ENCODE measurements around the gene TCF7L2. TPM values are rescaled to one million over a fixed set of nuclear protein-coding genes. Genes with fewer than 3 reads are reported as not detected.
A peak's percentile ranks its signal among the peaks of the same experiment; 100 is the strongest.

Gene TCF7L2
- total RNA-seq, 1 donor from 2014 or later: 88.2 TPM

GRCh38 chr10:113041841-113042750, 92.0 kb downstream of the TCF7L2 start:
- Mint-ChIP-seq H3K27me3 (ENCODE audit: unreplicated experiment) (no peaks in the 10 kb centered on the region), H3K4me1 (ENCODE audit: unreplicated experiment) (peaks cover 81% of the 10 kb centered on the region), H3K9me3 (ENCODE audit: unreplicated experiment) (no peaks in the 10 kb centered on the region), H3K36me3 (ENCODE audit: unreplicated experiment) (peaks cover 38% of the 10 kb centered on the region), H3K27ac (ENCODE audit: unreplicated experiment) (peak overlapping the region; percentile 16), H3K4me3 (ENCODE audit: unreplicated experiment) (no peak overlapping the region)
- TF ChIP-seq CTCF (IDR thresholded peaks at IDR 0.05): no peak
- no peak for DNase-seq (ENCODE audit: extremely low spot score, unreplicated experiment)

- no peak for TF ChIP-seq CTCF (IDR thresholded peaks at IDR 0.05)
- H3K9me3 Mint-ChIP-seq (ENCODE audit: unreplicated experiment): no peaks in the 10 kb centered on the region
- peaks cover 38% of the 10 kb centered on the region for H3K36me3 Mint-ChIP-seq (ENCODE audit: unreplicated experiment)
- H3K4me3 Mint-ChIP-seq (ENCODE audit: unreplicated experiment): no peak overlapping the region
- H3K27ac Mint-ChIP-seq (ENCODE audit: unreplicated experiment): no peak overlapping the region
- no peak for DNase-seq (ENCODE audit: extremely low spot score, unreplicated experiment)
- no peaks in the 10 kb centered on the region for H3K27me3 Mint-ChIP-seq (ENCODE audit: unreplicated experiment)
- peaks cover 81% of the 10 kb centered on the region for H3K4me1 Mint-ChIP-seq (ENCODE audit: unreplicated experiment)
Measured at GRCh38 chr10:113042868-113043267, 92.8 kb downstream of the TCF7L2 start.

GRCh38 chr10:113044016-113044755, 94.1 kb downstream of the TCF7L2 start:
- Mint-ChIP-seq H3K4me1 (ENCODE audit: unreplicated experiment) (peaks cover 83% of the 10 kb centered on the region), H3K4me3 (ENCODE audit: unreplicated experiment) (no peak overlapping the region), H3K27ac (ENCODE audit: unreplicated experiment) (peak overlapping the region; percentile 74)

GRCh38 chr10:113045147-113046055, 95.4 kb downstream of the TCF7L2 start:
- Mint-ChIP-seq H3K4me1 (ENCODE audit: unreplicated experiment) (peaks cover 85% of the 10 kb centered on the region), H3K36me3 (ENCODE audit: unreplicated experiment) (peaks cover 35% of the 10 kb centered on the region), H3K27ac (ENCODE audit: unreplicated experiment) (peak overlapping the region; percentile 74), H3K4me3 (ENCODE audit: unreplicated experiment) (no peak overlapping the region), H3K9me3 (ENCODE audit: unreplicated experiment) (no peaks in the 10 kb centered on the region), H3K27me3 (ENCODE audit: unreplicated experiment) (no peaks in the 10 kb centered on the region)
- no peak for TF ChIP-seq CTCF (IDR thresholded peaks at IDR 0.05)
- DNase-seq (ENCODE audit: extremely low spot score, unreplicated experiment): no peak

More at GRCh38 chr10:113044016-113044755, 94.1 kb downstream of the TCF7L2 start:
- peaks cover 38% of the 10 kb centered on the region for H3K36me3 Mint-ChIP-seq (ENCODE audit: unreplicated experiment)
- no peak for TF ChIP-seq CTCF (IDR thresholded peaks at IDR 0.05)
- no peak for DNase-seq (ENCODE audit: extremely low spot score, unreplicated experiment)
- H3K27me3 Mint-ChIP-seq (ENCODE audit: unreplicated experiment): no peaks in the 10 kb centered on the region
- no peaks in the 10 kb centered on the region for H3K9me3 Mint-ChIP-seq (ENCODE audit: unreplicated experiment)
